Left ventricle myocardium inferior (tissue), 1 donor: ENCODE data around the gene CFAP161. TPM values are rescaled to one million over a fixed set of nuclear protein-coding genes. Genes with fewer than 3 reads are reported as not detected.

Source experiments
- DNase-seq: peaks from one replicate; pipeline ENCODE4 v3.0.0-alpha.2; 2020
- H3K27ac ChIP-seq: fragments of 200-600 bp; replicated peaks from 2 replicates; pipeline ENCODE4 v1.8.0; 2021
- H3K27me3 ChIP-seq: fragments of 200-600 bp; 2 replicates; pipeline ENCODE4 v1.8.0; 2021; ENCODE audit warnings: low read depth
- H3K36me3 ChIP-seq: fragments of 200-600 bp; 2 replicates; pipeline ENCODE4 v1.8.0; 2021
- H3K4me1 ChIP-seq: fragments of 200-600 bp; 2 replicates; pipeline ENCODE4 v1.8.0; 2021
- H3K4me3 ChIP-seq: fragments of 200-600 bp; 2 replicates; pipeline ENCODE4 v1.8.0; 2021; ENCODE audit warnings: mild to moderate bottlenecking, moderate library complexity
- H3K9me3 ChIP-seq: fragments of 200-600 bp; replicated peaks from 2 replicates; pipeline ENCODE4 v1.8.0; 2021
- CTCF ChIP-seq: fragments of 200-600 bp; IDR thresholded peaks from 2 replicates; pipeline ENCODE4 v1.8.0; 2021; ENCODE audit warnings: antibody characterized with exemption, mild to moderate bottlenecking, borderline replicate concordance
- intact Hi-C: fragments of 100-400 bp; cut with micrococcal nuclease; formaldehyde crosslinking; loops from one replicate; pipeline ENCODE4 v1.11.0; 2022
- long read RNA-seq: library from polyadenylated mRNA; unstranded; transcript quantifications from one replicate; pipeline ENCODE4 v2.0.0, GENCODE V29; 2021
- total RNA-seq: library from RNA; stranded (reverse); fragmentation: NEBNext Ultra II Directional; extraction: Animal tissue kit (Norgen Biotek cat#: 25700); gene quantifications from one replicate; pipeline ENCODE4 v1.2.1, GENCODE V29; 2021
- donor health status: DM: no; HTN: yes; CAD: no; lungs with severe emphysema.

Gene CFAP161
- total RNA-seq: 0.91 TPM
- long read RNA-seq: 0 reads

- H3K4me1 ChIP-seq: peaks cover 13% of the 10 kb centered on the region
- no peaks in the 10 kb centered on the region for H3K36me3 ChIP-seq
- H3K27me3 ChIP-seq: peaks cover 43% of the 10 kb centered on the region
- no peak within 1 kb of the TSS for H3K27ac ChIP-seq
- no peaks in the 10 kb centered on the region for H3K9me3 ChIP-seq
- intact Hi-C loops: no loop called here
- peak within 1 kb of the TSS; percentile 60 for H3K4me3 ChIP-seq
- TF ChIP-seq CTCF: peak; percentile 18
- peak; percentile 82 for DNase-seq
Observed at GRCh38 chr15:81133782-81134461, at the start of gene CFAP161. CFAP161 (plus strand) TSS chr15:81134270; CDS start chr15:81134330, 60 bp downstream.

- Histone ChIP-seq H3K4me3 (no peak overlapping the region), H3K27ac (no peak overlapping the region), H3K36me3 (no peaks in the 10 kb centered on the region), H3K4me1 (peaks cover 18% of the 10 kb centered on the region), H3K9me3 (no peaks in the 10 kb centered on the region), H3K27me3 (no peaks in the 10 kb centered on the region)
- DNase-seq: no peak
- TF ChIP-seq CTCF: no peak
- intact Hi-C loops: no loop called here
Observed at GRCh38 chr15:81084716-81085115, 49.4 kb upstream of the CFAP161 start.

GRCh38 chr15:81085213-81085612 lies 48.9 kb upstream of the CFAP161 start:
- H3K9me3 ChIP-seq: no peaks in the 10 kb centered on the region
- intact Hi-C loops: no loop called here
- H3K27ac ChIP-seq: no peak overlapping the region
- no peak for TF ChIP-seq CTCF
- H3K4me3 ChIP-seq: no peak overlapping the region
- no peak for DNase-seq
- H3K27me3 ChIP-seq: no peaks in the 10 kb centered on the region
- peaks cover 18% of the 10 kb centered on the region for H3K4me1 ChIP-seq
- H3K36me3 ChIP-seq: no peaks in the 10 kb centered on the region

GRCh38 chr15:81085898-81086297 lies 48.2 kb upstream of the CFAP161 start:
- intact Hi-C loops: no loop called here
- Histone ChIP-seq H3K4me3 (no peak overlapping the region), H3K9me3 (no peaks in the 10 kb centered on the region), H3K27me3 (no peaks in the 10 kb centered on the region), H3K4me1 (peaks cover 18% of the 10 kb centered on the region), H3K36me3 (no peaks in the 10 kb centered on the region), H3K27ac (no peak overlapping the region)
- TF ChIP-seq CTCF: no peak
- no peak for DNase-seq

- Histone ChIP-seq H3K27me3 (no peaks in the 10 kb centered on the region), H3K36me3 (no peaks in the 10 kb centered on the region), H3K4me3 (no peak overlapping the region), H3K27ac (no peak overlapping the region), H3K4me1 (peaks cover 20% of the 10 kb centered on the region), H3K9me3 (no peaks in the 10 kb centered on the region)
- intact Hi-C loops: no loop called here
- no peak for TF ChIP-seq CTCF
- DNase-seq: no peak
Observed at GRCh38 chr15:81087066-81087465, 47.0 kb upstream of the CFAP161 start.
